LNCaP clone FGC (cell line): ENCODE data around the gene SYNPO2L.
"Not testable (repeated sequence)": the region's sequence is repeated elsewhere in the genome, so short reads cannot be mapped to it uniquely, and the experiment has no call there.

Experiments
- DNase-seq: peaks from one replicate; pipeline ENCODE4 v3.0.0-alpha.2; 2011; ENCODE audit warnings: low read depth
- H3K4me3 ChIP-seq: 2 replicates; pipeline ENCODE4 v1.5.1; 2011; ENCODE audit warnings: mild to moderate bottlenecking, low read depth, low read length, control low read depth
- TF ChIP-seq, protein P1 (sequence below): IDR thresholded peaks from 2 replicates; pipeline ENCODE4 v1.5.1; 2012; ENCODE audit warnings: mild to moderate bottlenecking; ENCODE audit not compliant: control insufficient read depth, insufficient read depth; ENCODE audit errors: extremely low read depth

The SYNPO2L gene

DNA sequence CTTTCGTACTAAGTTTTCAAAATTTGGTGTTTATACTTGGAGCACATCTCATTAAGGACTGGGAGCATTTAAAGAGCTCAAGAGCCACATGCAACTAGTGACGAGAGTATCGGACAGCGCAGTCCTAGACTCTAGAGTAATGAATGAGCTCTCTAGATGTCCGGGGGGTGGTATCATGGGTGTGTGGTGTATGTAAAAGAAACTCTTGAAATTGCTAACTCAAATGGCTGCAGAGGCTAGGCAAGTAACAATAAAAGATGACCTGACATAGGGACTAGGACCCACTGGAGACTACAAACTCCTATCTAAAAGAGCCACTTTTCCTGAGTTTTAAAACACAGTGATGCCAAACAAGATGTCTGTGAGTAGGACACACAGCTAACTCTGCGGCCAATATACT is 28.5 kb downstream of the SYNPO2L start:
- no peak for DNase-seq
- no peak overlapping the region for H3K4me3 ChIP-seq
- TF ChIP-seq, protein P1, sequence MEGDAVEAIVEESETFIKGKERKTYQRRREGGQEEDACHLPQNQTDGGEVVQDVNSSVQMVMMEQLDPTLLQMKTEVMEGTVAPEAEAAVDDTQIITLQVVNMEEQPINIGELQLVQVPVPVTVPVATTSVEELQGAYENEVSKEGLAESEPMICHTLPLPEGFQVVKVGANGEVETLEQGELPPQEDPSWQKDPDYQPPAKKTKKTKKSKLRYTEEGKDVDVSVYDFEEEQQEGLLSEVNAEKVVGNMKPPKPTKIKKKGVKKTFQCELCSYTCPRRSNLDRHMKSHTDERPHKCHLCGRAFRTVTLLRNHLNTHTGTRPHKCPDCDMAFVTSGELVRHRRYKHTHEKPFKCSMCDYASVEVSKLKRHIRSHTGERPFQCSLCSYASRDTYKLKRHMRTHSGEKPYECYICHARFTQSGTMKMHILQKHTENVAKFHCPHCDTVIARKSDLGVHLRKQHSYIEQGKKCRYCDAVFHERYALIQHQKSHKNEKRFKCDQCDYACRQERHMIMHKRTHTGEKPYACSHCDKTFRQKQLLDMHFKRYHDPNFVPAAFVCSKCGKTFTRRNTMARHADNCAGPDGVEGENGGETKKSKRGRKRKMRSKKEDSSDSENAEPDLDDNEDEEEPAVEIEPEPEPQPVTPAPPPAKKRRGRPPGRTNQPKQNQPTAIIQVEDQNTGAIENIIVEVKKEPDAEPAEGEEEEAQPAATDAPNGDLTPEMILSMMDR: no peak

- peak overlapping the region; percentile 94 for H3K4me3 ChIP-seq
- DNase-seq: peak; percentile 95
- TF ChIP-seq, protein P1: no peak
Measured at GRCh38 chr10:73625884-73626752, 29.7 kb downstream of the SYNPO2L start.

DNA sequence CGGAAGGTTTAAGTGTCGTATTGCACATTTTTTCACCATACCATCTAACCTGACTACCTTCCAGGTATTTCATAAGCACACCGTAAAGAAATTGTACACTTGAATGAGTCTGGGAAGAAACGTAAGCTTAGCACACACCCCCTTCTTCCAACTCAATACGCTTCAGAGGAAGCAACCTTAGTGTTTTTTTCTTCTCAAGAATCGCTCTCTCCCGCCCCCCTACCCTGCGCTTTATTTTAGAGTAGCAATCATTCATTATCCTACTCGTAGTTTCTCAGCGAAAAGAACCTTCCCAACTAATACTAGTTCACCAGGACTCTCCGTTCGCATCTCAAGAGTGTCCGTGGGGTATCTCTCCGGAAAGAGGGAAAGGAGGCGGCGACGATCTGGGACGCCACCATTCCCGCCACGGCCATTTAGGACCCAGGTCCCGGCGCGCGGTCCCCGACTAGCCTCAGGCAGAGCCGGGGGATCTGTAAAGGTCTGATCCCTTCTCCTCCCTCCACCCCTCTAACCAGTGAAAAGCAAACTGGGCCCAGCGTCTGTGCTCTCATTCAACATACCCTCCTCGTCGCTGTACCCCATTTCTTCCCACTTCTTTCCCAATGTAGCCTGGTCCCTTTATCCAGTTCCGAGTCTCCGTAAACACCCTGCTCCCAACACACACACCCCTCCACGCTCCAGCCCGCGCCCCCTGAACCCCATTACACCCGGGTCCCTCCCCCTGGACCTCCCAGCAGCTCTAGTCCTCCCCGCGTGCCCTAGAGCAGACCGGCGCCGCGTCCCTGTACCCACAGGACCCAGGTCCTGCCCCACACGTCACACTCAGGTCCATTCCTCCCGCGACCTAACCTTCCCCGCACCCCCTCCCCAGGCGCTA is 30.6 kb downstream of the SYNPO2L start:
- no peak for DNase-seq
- peak overlapping the region; percentile 94 for H3K4me3 ChIP-seq
- TF ChIP-seq, protein P1: no peak

DNA sequence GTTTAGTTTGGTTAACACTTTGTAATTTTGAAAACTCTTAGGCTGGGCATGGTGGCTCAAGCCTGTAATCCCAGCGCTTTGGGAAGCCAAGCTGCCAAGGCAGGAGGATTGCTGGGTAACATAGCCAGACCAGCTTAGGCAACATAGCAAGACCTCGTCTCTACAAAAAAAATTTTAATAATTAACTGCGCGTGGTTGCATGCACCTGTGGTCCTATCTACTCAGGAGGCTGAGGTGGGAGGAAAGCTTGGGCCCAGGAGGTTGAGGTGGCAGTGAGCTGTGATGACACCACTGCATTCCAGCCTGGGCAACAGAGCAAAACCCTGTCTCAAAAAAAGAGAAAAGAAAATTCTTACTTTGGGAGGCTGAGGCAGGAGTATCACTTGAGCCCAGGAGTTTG is 32.8 kb downstream of the SYNPO2L start:
- TF ChIP-seq, protein P1: no peak
- DNase-seq: no peak
- H3K4me3 ChIP-seq: no peak overlapping the region

GRCh38 chr10:73620974-73621373 is 34.9 kb downstream of the SYNPO2L start:
- not testable (repeated sequence) for DNase-seq, H3K4me3 ChIP-seq

DNA sequence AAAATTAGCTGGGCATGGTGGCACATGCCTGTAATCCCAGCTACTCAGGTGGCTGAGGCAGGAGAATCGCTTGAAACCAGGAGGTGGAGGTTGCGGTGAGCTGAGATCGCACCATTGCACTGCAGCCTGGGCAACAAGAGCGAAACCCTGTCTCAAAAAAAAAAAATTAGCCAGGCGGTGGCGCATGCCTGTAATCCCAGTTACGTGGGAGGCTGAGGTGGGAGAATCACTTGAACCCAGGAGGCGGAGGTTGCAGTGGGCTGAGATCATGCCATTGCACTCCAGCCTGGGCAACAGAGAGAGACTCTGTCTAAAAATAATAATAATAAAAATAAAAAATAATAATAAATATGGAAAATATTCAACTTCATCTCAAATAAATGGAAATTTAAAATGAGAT is 38.7 kb downstream of the SYNPO2L start:
- DNase-seq, H3K4me3 ChIP-seq: not testable (repeated sequence)

GRCh38 chr10:73614720-73615119 is 41.1 kb downstream of the SYNPO2L start:
- TF ChIP-seq, protein P1: no peak
- no peak overlapping the region for H3K4me3 ChIP-seq
- no peak for DNase-seq
